Natural killer cell (primary cell): ENCODE data around the gene GSG1L. TPM values are rescaled to one million over a fixed set of nuclear protein-coding genes. Genes with fewer than 3 reads are reported as not detected.

Experiments
- ATAC-seq, 3 donors: fragments of 150-1000 bp in 2 of 3; fragments of 200-7000 bp in 1 of 3; cut with Tn5 transposase; 1 replicate in 1 of 3; 2 replicates in 2 of 3; pipeline ENCODE4 v1.10.0; 2021; ENCODE audit warnings: mild to moderate bottlenecking in 2 of 3, moderate library complexity in 2 of 3
- DNase-seq, 2 donors: peaks; one replicate each; pipeline versions ENCODE4 v3.0.0 to v3.0.0-alpha.2; 2013 to 2021; ENCODE audit warnings: mixed read lengths in 1 of 2
- H3K27ac ChIP-seq: one replicate; pipeline ENCODE4 v1.5.1; 2013; ENCODE audit warnings: mild to moderate bottlenecking, low read length
- H3K27me3 ChIP-seq: one replicate; pipeline ENCODE4 v1.6.1; 2013; ENCODE audit warnings: low read length; ENCODE audit not compliant: control insufficient read depth, insufficient read depth
- H3K36me3 ChIP-seq: one replicate; pipeline ENCODE4 v1.6.1; 2013; ENCODE audit warnings: low read length; ENCODE audit not compliant: control insufficient read depth, insufficient read depth
- H3K4me1 ChIP-seq: one replicate; pipeline ENCODE4 v1.6.1; 2013; ENCODE audit warnings: low read length; ENCODE audit not compliant: control insufficient read depth, insufficient read depth
- H3K4me3 ChIP-seq: one replicate; pipeline ENCODE4 v1.5.1; 2013; ENCODE audit warnings: low read length
- H3K9me3 ChIP-seq: one replicate; pipeline ENCODE4 v1.6.1; 2013; ENCODE audit warnings: low read length; ENCODE audit not compliant: control insufficient read depth, insufficient read depth
- H3K27ac Mint-ChIP-seq, 2 donors: one replicate each; pipeline ENCODE4 v1.8.0; 2022; ENCODE audit warnings: mild to moderate bottlenecking in 2 of 2, mixed read lengths in 2 of 2, moderate library complexity in 1 of 2
- H3K27me3 Mint-ChIP-seq, 2 donors: one replicate each; pipeline ENCODE4 v1.8.0; 2022; ENCODE audit warnings: low read depth in 2 of 2, mixed read lengths in 2 of 2
- H3K36me3 Mint-ChIP-seq: one replicate; pipeline ENCODE4 v1.8.0; 2022; ENCODE audit warnings: mixed read lengths
- H3K4me1 Mint-ChIP-seq, 2 donors: one replicate each; pipeline ENCODE4 v1.8.0; 2022; ENCODE audit warnings: mixed read lengths in 2 of 2
- H3K4me3 Mint-ChIP-seq: one replicate; pipeline ENCODE4 v1.8.0; 2022; ENCODE audit warnings: mild to moderate bottlenecking, moderate library complexity, mixed read lengths
- H3K9me3 Mint-ChIP-seq, 2 donors: one replicate each; pipeline ENCODE4 v1.8.0; 2022; ENCODE audit warnings: mixed read lengths in 2 of 2
- WGBS: methylation state at CpG from one replicate; pipeline ENCODE4 v1.1.7; 2013; ENCODE audit warnings: missing lambda C conversion rate; ENCODE audit not compliant: insufficient coverage; 5-methylcytosine and 5-hydroxymethylcytosine counted together
- intact Hi-C: fragments of 100-400 bp; cut with micrococcal nuclease; formaldehyde crosslinking; loops from one replicate; pipeline ENCODE4 v1.14.2; 2022
- total RNA-seq, 4 donors: library from RNA; stranded (reverse); fragments of 120-200 nt in 1 of 4; gene quantifications; one replicate each; pipeline versions ENCODE4 v1.2.3 to v1.2.4, GENCODE V29; 2013 to 2022
- TF ChIP-seq, protein P1 (sequence below): fragments of 200-600 bp; IDR thresholded peaks from one replicate; pipeline ENCODE4 v1.8.0; 2022; ENCODE audit warnings: antibody characterized with exemption

Gene GSG1L
- total RNA-seq, 3 donors from 2014 or later (not counting 1 experiment from before 2014, with no cell fraction given) = 0.25 TPM; not detected in 2

GRCh38 chr16:28064706-28065249 lies 1.3 kb upstream of the GSG1L start:
- Mint-ChIP-seq H3K4me1 (no peaks in the 10 kb centered on the region), H3K27me3 (peaks cover 36 to 42% of the 10 kb centered on the region in 2 donors), H3K27ac (no peak overlapping the region), H3K9me3 (no peaks in the 10 kb centered on the region), H3K4me3 (no peak overlapping the region), H3K36me3 (no peaks in the 10 kb centered on the region)
- Histone ChIP-seq H3K4me3 (no peak overlapping the region), H3K9me3 (no peaks in the 10 kb centered on the region), H3K4me1 (no peaks in the 10 kb centered on the region), H3K27me3 (peaks cover 3% of the 10 kb centered on the region), H3K36me3 (no peaks in the 10 kb centered on the region), H3K27ac (no peak overlapping the region)
- 81% methylated on average over 15 of the region's 15 CpGs for WGBS
- no peak for ATAC-seq
- TF ChIP-seq, protein P1, sequence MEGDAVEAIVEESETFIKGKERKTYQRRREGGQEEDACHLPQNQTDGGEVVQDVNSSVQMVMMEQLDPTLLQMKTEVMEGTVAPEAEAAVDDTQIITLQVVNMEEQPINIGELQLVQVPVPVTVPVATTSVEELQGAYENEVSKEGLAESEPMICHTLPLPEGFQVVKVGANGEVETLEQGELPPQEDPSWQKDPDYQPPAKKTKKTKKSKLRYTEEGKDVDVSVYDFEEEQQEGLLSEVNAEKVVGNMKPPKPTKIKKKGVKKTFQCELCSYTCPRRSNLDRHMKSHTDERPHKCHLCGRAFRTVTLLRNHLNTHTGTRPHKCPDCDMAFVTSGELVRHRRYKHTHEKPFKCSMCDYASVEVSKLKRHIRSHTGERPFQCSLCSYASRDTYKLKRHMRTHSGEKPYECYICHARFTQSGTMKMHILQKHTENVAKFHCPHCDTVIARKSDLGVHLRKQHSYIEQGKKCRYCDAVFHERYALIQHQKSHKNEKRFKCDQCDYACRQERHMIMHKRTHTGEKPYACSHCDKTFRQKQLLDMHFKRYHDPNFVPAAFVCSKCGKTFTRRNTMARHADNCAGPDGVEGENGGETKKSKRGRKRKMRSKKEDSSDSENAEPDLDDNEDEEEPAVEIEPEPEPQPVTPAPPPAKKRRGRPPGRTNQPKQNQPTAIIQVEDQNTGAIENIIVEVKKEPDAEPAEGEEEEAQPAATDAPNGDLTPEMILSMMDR = no peak
- intact Hi-C loops = no loop called here
- no peak for DNase-seq

DNA sequence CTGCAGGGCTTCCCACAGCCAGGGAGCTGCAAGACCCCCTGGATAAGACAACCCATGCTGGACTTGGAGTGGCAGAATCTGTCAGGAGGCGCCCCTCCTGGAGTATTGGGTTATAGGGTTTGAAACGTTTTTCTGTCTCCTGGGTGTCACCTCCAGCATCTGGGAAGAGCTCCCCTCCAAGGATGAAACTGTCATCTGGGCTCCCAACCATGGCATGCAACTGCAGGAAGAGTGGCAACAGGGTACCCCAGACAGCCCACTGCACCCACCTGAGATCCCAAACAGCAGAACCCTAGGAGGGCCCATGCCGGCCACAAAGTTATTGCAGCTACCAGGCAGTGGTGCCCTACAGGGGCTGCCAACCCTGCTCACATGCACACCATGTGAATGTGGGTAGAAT lies 636 bp upstream of the GSG1L start:
- intact Hi-C loops = no loop called here
- no peak overlapping the region for H3K27ac ChIP-seq
- H3K36me3 ChIP-seq = no peaks in the 10 kb centered on the region
- H3K4me3 Mint-ChIP-seq = no peak overlapping the region
- no peaks in the 10 kb centered on the region for H3K9me3 Mint-ChIP-seq
- no peaks in the 10 kb centered on the region for H3K36me3 Mint-ChIP-seq
- no peak overlapping the region for H3K4me3 ChIP-seq
- no peaks in the 10 kb centered on the region for H3K9me3 ChIP-seq
- ATAC-seq = no peak
- TF ChIP-seq, protein P1 = no peak
- peaks cover 3% of the 10 kb centered on the region for H3K27me3 ChIP-seq
- WGBS = 53% methylated on average over 3 of the region's 3 CpGs
- H3K27me3 Mint-ChIP-seq = peaks cover 41 to 46% of the 10 kb centered on the region in 2 donors
- no peak overlapping the region for H3K27ac Mint-ChIP-seq
- no peak for DNase-seq
- H3K4me1 ChIP-seq = no peaks in the 10 kb centered on the region
- H3K4me1 Mint-ChIP-seq = no peaks in the 10 kb centered on the region

DNA sequence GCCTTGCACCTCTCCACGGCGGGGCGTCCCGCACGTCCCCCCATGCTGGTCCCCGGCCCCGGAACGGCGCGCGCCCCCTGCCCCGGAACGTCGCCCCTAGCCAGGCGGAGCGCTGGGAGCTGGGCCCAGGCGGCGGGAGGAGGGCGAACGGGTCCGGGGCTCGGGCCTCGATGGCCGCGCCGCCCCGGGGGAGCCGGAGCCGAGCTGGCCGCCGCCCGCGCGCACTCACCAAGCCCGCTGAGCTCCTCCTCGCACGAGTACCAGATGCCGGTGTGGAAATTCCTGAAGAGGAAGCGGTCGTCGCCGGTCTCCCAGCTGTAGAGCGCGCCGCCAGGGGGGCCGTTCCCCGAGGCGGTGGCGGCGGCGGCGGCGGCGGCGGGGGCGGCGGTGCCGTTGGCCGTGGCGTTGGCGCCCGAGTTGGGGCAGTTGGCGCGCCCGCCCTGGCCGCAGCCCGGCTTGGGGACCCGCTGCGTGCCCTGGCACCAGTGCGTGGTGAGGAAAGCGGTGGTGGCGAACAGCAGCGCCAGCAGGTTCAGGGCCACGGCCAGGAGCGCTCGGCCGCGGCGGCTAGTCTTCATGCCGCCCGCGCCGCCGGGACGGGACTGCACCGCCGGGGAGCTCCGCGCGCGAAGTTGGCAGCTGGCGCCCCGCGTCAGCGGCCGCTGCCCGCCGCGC lies 530 bp downstream of the GSG1L start:
- intact Hi-C loops = no loop called here
- Mint-ChIP-seq H3K4me3 (no peak overlapping the region), H3K9me3 (no peaks in the 10 kb centered on the region), H3K4me1 (no peaks in the 10 kb centered on the region), H3K36me3 (no peaks in the 10 kb centered on the region), H3K27ac (no peak overlapping the region), H3K27me3 (peaks cover 47 to 56% of the 10 kb centered on the region in 2 donors)
- Histone ChIP-seq H3K27me3 (peaks cover 3% of the 10 kb centered on the region), H3K36me3 (no peaks in the 10 kb centered on the region), H3K4me1 (no peaks in the 10 kb centered on the region), H3K27ac (no peak overlapping the region), H3K4me3 (no peak overlapping the region), H3K9me3 (no peaks in the 10 kb centered on the region)
- WGBS = under 1% methylated on average over 99 of the region's 99 CpGs
- no peak for ATAC-seq
- TF ChIP-seq, protein P1 = no peak
- no peak for DNase-seq
